GM12892 (cell line): ENCODE measurements around the gene SPPL2B.
"Not testable (repeated sequence)": the region's sequence is repeated elsewhere in the genome, so short reads cannot be mapped to it uniquely, and the experiment has no call there.

Source experiments
- DNase-seq: peaks from one replicate; pipeline ENCODE4 v3.0.0; 2011; ENCODE audit not compliant: insufficient read length
- FAIRE-seq: peaks from 2 replicates; lab custom pipeline; 2011; peaks lifted over from hg19 to GRCh38; lab: Jason Lieb, UNC
- POLR2A ChIP-seq: IDR thresholded peaks from 2 replicates; pipeline ENCODE4 v1.6.1; 2011; ENCODE audit warnings: low read depth, low read length, control low read depth
- POLR2AphosphoS5 ChIP-seq: IDR thresholded peaks from 2 replicates; pipeline ENCODE4 v1.6.1; 2011; ENCODE audit warnings: low read depth, low read length, control low read depth
- TAF1 ChIP-seq: IDR thresholded peaks from 2 replicates; pipeline ENCODE4 v1.6.1; 2011; ENCODE audit warnings: low read depth, mild to moderate bottlenecking, control low read depth, low read length, borderline replicate concordance

SPPL2B gene

GRCh38 chr19:2345076-2345475, 16.6 kb downstream of the SPPL2B start:
- TF ChIP-seq POLR2AphosphoS5 (no peak), TAF1 (no peak), POLR2A (no peak)
- DNase-seq, result no peak
- no peak for FAIRE-seq

- DNase-seq (no peak), FAIRE-seq (no peak)
Measured at GRCh38 chr19:2345794-2346663, 17.5 kb downstream of the SPPL2B start.

GRCh38 chr19:2349818-2350217, 21.3 kb downstream of the SPPL2B start:
- not testable (repeated sequence) for FAIRE-seq, DNase-seq

More at GRCh38 chr19:2345794-2346663, 17.5 kb downstream of the SPPL2B start:
- TF ChIP-seq TAF1 (no peak), POLR2A (no peak), POLR2AphosphoS5 (no peak)

GRCh38 chr19:2350656-2351055, 22.2 kb downstream of the SPPL2B start:
- no peak for DNase-seq
- no peak for FAIRE-seq
- TF ChIP-seq POLR2AphosphoS5 (no peak), TAF1 (no peak), POLR2A (no peak)

GRCh38 chr19:2351591-2351990, 23.1 kb downstream of the SPPL2B start:
- FAIRE-seq (no peak), DNase-seq (no peak)
- TF ChIP-seq TAF1, result no peak
- no peak for TF ChIP-seq POLR2A
- TF ChIP-seq POLR2AphosphoS5, result no peak

GRCh38 chr19:2352121-2352520, 23.6 kb downstream of the SPPL2B start:
- no peak for TF ChIP-seq POLR2A
- TF ChIP-seq TAF1, result no peak
- TF ChIP-seq POLR2AphosphoS5, result no peak
- FAIRE-seq (no peak), DNase-seq (no peak)

- TF ChIP-seq POLR2AphosphoS5 (no peak), POLR2A (no peak), TAF1 (no peak)
- no peak for FAIRE-seq
- DNase-seq, result no peak
Measured at GRCh38 chr19:2353159-2353886, 24.8 kb downstream of the SPPL2B start.

- FAIRE-seq, result no peak
- DNase-seq, result no peak
- TF ChIP-seq POLR2A (no peak), POLR2AphosphoS5 (no peak), TAF1 (no peak)
Measured at GRCh38 chr19:2353887-2354592, 25.6 kb downstream of the SPPL2B start.

GRCh38 chr19:2354670-2355069, 26.2 kb downstream of the SPPL2B start:
- no peak for TF ChIP-seq POLR2AphosphoS5
- no peak for TF ChIP-seq TAF1
- TF ChIP-seq POLR2A, result no peak
- DNase-seq, result no peak
- no peak for FAIRE-seq

- TF ChIP-seq POLR2AphosphoS5 (no peak), POLR2A (no peak), TAF1 (no peak)
- FAIRE-seq, result no peak
Measured at GRCh38 chr19:2355168-2356035, 26.9 kb downstream of the SPPL2B start.

GRCh38 chr19:2356036-2356646, 27.7 kb downstream of the SPPL2B start:
- DNase-seq (no peak), FAIRE-seq (no peak)
- no peak for TF ChIP-seq POLR2AphosphoS5

More at GRCh38 chr19:2355168-2356035, 26.9 kb downstream of the SPPL2B start:
- DNase-seq, result no peak
